Stimulated activated CD4-positive, alpha-beta T cell treated with anti-CD3 and anti-CD28 coated beads, Interleukin-2, amount 100 ng/mL, for 4 hours (primary cell): Measurements from ENCODE around the gene COPS8.

Experiments
- DNase-seq: peaks from one replicate; pipeline ENCODE4 v3.0.0-alpha.2; 2020; ENCODE audit warnings: low read depth

Gene COPS8

DNA sequence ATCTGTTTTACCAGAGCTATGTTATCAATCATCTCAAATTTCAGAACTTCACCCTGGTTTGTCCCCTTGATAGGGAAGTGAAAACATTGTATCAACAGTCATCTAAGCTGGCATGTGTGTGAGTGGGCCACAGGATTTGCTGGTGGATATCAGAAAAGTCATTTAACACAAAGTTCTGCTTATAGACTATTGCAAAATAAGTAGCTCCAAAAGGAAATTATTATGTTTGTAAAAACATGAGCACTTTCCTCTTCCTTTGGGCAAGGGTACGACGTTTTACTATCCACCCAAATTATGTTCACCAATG is 20.7 kb upstream of the COPS8 start:
- DNase-seq, result no peak

DNA sequence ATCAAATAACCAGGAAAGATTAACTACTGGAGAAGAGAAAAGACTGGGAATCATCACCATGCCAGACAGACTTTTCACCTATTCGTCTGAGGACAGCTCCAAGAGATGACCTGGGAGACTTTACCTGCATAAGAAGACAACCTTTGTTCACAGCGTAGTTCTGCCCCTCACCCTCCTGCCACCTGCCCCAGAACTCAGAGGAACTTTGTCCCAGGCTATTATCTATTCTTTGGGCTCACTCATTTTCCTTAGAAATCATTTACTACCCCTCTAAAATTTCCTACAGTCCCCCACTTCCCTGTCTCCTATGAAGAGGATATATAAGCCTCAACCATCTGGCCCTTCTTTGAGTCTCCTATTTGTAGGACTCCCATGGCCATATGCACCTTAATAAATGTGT is 19.3 kb upstream of the COPS8 start:
- DNase-seq, result no peak

DNA sequence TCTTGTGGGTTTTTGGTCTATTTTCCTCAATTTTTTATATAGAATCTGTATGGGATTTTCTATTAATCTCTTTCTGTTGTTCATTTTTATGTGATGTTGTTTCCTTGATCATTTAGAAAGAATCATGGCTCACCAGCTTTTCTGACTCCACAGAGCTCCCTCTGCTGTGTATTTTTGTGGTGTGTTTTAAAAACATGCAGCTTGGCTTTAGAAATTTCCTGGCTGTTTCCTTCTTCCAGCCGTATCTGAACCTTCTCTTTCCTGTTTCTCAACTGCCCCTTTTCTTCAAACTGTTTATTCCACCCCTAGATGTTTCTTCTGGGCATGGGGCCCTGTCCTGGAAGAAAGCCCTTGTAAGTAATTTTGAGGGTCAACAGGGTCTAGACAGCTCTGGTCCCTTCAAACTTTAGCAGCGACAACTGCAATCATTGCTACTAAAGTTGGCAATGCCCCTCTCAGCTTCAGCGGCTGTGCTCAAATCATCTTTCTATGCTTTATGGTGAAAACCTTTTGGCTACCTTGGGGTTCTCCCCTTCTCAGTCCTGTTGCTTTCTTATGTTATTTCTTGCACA is 17.6 kb upstream of the COPS8 start:
- DNase-seq, result no peak

DNA sequence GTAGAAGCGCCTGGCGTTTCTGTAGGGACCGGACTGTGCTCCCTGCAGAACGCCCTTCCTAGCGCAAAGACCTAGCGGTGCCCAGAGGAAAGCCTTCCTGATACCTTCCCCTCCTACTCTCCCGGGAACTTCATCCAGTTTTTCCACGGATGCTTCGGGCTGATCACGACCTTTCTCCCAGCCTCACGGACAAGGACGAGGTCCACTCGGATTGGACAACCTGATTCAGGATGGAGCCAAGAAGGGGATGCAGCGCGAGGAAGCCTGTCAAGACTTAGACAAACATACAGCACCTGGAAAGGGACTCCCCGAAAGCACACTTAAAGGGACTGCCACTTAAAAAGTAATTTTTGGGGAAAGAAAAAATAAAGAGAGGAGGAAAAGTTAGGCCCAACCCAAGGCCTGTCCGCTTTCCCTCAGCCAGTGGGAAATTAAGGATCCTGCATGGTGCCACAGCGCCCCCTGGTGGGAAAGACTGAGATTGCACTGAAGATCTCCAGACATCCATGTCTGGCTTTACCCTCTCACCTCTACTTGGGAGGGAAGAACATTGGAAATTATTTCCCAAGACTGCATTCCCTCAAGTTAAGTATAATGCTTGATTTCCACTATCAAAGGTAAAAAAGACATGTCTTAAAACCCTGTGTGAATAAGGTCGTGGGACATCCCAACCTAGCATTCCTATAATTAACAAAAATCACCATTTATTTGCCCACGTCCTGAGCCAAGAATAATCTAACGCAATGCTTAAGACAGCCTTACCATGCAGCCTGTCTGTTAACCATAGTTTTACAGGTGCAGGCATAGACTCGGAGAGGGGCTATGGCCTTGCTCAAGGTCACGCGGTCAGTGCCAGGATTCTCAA is 13.4 kb upstream of the COPS8 start:
- peak; percentile 49 for DNase-seq

DNA sequence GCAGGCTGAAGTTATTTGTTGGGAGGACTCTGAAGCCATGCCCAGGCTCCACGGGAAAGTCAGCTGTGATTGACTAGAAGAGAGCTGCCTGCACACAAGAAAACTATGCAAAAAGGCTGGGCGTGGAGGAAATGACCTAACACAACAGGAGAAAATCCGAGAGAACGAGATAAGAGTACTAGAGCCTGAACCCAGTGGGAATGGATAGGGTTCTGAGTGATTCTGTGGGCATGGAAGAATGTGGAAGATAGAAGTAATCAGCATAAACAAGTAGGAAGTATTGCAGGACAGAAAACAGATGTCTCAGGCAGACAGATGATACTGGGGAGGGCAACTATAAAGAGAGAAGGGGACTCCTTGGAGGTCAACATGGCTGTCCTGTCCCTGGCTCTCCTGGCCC is 12.1 kb upstream of the COPS8 start:
- no peak for DNase-seq

DNA sequence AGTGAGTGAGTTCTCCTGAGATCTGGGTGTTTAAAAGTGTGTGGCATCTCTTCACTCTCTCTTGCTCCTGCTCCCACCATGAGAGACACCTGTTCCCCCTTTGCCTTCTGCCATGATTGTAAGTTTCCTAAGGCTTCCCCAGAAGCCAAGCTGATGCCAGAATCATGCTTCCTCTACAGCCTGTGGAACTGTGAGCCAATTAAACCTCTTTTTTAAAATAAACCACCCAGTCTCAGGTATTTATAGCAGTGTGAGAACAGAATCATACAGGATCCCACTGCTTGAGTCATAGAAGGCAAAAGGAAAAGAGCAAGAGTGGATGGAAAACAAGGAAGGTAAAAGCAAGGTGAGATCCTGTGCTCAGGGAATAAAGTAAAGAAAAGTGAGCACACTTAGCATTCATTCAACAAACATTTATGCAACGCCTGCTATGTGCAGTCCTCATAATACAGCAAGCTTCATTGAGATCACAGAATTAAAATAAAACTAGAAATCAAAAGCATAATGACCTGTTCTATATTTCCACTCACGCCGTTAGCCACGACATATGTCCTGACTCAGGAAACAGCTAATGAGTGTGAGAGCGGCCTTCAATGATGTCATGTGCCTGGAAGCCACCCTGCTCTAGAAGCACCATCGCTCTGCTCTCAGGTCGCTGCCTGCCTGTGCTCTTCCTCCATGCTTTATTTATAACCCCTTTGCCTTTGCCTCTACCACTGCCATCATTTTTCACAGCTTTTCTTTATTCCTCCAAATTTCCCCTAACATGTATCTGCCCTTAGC is 11.3 kb upstream of the COPS8 start:
- no peak for DNase-seq

DNA sequence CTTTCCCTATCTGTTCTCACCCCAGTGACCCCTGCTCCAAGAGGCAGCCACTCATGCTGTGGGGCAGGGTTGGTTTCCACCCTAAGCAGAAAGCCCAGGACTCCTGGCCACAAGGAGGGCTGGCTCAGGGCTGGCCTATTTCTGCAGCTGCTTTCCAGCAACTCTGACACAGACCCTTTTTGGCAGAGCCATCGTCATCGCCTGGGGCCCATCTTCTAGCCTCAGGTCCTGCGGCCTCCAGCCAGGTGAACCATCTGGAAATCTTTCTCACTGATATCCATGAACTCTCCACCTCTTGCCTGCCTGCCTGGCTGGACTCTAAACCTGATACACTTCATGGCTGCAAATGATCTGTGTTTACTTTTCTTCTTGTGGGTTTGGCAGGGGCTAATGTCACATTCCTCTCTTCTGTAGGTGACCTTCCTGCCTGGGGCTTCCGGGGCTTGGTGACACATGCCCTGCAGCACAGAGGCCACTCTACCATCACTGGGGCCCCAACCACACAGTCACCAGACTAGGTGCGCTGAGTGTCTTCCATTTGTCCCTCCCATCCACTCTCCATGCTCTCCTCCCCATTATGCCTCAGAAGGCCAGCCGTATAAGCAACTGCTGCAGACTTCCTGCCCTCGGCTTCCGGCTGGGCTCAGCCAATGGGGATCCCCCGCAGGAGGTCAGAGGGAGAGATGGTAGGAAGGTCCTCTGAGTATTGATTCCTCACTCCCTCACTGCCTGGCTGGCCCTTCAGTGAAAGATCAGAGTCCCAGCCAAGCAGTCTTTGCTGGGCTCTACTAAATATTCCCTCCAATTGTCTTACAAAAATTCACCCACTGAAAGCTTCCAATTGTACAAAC is 9.7 kb upstream of the COPS8 start:
- no peak for DNase-seq

DNA sequence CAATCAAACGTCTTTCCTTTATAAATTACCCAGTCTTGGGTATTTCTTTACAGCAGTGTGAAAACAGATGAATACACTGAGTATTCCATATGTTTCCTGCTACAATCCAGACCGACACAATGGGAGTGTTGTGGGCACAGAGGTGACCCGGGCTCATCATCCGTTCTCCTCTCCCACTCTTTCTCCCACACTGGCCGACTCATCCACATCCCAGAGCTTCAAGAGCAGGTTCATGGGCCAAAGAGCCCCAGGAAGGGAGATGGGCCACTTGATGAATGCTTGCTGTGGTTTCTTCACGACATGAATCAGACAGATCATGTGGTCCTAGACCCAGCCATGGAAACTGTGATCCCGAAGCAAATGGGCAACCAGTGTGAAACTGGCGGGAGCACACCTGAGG is 4.1 kb upstream of the COPS8 start:
- DNase-seq, result no peak

DNA sequence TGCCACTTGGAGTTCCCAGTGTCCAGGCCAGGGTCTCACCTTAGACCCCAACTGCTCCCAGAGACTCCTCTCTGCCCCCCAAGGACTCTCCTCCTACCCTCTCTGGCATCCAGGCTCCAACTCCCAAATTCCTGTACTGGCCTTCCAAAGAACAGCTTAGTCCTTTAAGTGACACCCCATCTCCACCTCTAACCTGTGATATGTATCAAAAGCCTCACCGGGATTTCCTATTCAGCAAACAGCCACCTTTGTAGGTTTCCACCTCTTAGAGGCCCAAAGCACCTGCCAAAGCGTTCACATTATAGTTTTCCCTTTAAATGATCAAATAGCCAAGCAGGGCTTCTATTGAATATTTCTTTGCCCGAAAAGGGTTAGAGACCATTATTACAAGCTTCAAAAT is 2.7 kb upstream of the COPS8 start:
- DNase-seq, result no peak

DNA sequence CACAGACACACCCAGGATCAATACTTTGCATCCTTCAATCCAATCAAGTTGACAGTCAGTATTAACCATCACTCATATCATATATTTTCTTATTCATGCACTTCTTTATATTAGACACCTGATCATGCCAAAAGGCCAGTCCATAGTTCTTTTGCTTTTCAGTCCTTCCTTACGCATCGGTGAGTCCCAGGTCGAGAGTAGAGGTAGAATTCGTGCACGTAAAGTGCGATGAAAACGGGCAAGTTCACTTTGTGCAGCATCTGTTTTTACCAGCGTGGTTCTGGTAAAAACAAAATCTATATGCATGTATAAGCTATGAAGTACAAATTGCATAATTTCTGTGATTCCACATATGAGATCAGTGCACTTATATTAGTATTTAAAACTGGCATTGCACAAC is 1.2 kb upstream of the COPS8 start:
- DNase-seq, result no peak

DNA sequence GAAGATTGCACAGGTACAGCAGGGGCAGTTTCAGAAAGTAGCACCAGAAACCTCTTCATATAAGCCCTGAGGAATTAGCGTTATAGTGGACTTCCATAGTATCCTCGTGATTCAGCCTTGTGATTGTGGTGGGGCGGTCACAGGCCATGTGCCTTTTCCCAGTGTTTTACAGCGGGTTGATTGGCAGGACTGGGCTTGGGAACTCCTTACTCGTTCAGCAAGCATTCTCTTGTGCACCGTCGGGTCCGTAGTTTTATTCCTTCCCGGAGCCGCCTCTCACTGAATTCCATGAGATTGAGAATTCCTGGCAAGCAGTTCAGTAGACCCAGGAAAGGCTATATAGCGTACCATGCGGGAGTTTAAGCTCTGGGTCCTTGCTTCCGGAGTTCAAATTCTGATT is 5.2 kb downstream of the COPS8 start:
- no peak for DNase-seq

DNA sequence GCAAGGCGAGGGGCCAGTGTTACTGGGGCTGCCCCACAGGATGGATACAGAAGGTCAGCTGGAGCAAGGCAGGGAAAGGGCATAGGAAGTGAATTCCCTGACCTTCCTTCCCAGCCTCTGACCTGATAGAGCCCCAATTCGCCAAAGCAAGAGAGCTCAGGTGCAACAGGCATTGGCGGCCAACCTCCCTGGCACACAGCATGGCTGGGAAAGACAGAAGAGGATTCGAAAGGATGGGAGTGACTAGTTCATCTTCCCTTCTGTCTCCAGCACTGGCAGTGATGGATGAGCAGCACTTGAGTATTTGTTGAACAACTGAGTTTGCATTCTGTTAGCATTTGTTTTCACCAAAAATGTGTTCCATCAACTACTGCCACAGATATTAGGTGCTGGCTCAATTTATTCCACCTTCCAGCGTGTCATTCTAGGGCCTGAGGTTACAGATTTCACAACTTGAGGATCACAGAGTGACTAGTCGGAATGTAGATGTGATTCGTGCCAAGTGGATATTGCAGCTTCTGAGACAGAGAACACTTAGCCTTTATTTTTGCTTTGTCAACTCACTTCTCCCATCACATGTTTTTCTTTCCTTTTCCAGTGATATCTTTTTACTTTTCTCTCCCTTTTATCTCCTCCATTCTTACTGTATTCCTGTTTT is 6.2 kb downstream of the COPS8 start:
- no peak for DNase-seq

DNA sequence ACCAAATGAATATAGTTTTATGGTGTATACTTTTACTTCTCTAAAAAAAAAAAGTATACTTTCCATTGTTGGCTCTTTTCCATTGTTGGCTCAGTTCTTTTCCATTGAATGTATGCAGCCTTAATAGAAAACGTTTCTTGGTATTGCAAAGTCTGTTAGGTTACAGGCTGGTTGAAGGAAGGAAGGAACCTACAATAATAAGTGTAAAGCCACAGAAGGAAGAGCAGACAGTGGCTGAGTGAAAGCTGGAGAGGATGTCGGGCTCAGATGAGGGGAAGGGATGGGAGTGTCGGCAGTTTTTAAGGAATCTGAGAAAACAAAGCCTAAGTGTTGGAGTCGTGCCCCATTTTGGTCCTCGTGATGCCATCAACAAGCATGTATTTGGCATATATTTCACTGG is 6.8 kb downstream of the COPS8 start:
- DNase-seq, result no peak

DNA sequence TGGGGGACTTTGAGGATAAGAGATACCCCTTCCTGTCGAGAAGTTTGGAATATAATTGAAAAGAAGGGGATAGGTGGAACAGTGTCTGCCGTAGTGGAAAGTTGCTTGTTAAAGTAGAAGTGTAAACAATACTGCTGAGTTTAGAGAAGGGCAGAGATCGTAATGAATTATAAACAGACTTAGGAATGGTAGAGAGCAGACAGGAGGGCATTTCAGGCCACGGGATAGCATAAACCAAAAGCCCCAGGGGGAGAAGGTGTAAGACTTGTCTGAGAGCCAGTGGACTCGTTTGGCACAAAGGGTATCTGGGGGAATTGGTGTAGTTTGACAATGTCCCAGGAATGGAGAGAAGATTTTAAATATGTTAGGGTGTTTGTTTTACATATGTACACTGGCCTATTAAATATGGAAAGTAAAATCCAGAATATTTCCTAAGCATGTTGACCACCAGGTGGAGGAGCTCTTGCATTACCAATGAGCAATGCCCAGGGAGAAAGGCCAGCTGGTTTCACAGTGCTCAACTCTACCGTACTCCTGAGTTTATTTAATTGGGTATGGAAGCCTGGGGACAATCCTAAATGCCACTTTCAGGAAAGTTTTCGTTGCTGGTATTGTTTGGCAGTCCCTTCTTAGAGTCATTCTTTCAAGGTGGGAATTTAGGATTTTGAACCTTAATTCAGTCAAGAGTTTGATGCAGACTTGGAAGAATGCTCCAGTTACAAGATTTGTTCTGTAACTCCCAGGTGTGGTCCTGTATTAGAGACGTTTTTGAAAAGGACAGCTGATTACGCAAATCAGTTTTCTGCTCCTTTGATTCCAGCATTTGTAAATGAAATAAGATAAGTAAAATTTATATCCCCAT is 7.5 kb downstream of the COPS8 start:
- DNase-seq, result no peak

DNA sequence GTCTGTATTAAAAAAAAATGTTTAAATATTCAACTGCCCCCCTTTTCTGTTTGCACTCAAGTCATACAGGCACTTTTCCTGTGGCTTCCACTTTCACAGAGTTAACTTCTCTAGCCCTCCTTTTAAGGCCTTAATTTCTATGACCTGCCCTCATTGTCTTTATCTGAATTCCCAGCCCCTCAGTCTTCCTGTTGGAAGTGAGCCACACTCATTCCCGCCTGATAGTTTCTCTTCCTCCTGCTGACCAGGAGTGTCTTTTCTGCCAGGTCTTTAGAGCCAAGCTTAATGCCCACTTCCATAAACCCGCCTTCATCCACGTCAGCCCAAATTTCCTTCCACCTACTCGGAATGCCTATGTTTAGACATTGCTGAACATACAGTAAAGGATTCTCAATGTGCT is 10.5 kb downstream of the COPS8 start:
- DNase-seq, result no peak

DNA sequence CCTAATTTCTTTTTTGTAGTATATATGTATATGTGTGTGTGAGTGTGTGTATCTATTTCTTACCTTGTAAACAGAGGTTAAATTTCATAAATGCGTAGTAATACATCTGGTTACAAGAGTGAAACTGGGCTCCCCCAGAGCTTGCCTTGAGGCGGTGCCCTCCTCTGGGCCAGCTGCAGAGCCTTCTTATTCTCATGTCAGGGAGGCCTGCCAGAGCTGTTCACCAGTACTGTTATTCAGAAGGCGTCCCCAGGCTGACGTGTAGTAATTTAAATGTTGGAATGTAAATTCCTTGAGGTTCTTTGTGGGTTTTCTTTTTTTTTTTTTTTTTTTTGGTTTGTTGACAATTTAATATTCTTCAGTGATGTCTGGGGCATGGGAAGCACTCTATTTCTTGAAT is 11.2 kb downstream of the COPS8 start:
- no peak for DNase-seq

DNA sequence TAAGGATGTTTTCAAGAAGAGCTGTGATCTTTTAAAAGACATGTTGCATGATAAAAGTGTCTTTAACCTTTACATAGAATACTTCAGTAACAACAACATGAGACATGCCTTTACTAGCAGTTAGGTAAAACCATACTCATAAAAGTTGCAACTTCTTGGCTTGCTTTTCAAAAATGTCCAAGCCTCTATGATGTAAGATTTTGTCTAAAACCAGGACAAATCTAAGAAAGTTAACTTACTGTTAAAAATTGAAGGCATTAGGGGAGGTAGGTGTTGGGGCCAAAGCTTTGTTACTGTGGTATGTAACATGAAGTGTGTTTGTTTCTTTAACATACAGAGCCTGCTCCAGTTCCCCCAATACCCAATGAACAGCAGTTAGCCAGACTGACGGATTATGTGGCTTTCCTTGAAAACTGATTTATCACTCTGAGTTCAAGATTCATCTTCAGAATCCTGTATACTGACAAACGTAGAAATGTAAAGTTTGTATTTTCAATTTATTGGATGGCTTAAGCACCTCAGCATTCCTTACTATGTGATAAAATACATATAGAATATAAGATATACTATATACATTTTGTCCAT is 11.7 kb downstream of the COPS8 start:
- DNase-seq, result no peak

DNA sequence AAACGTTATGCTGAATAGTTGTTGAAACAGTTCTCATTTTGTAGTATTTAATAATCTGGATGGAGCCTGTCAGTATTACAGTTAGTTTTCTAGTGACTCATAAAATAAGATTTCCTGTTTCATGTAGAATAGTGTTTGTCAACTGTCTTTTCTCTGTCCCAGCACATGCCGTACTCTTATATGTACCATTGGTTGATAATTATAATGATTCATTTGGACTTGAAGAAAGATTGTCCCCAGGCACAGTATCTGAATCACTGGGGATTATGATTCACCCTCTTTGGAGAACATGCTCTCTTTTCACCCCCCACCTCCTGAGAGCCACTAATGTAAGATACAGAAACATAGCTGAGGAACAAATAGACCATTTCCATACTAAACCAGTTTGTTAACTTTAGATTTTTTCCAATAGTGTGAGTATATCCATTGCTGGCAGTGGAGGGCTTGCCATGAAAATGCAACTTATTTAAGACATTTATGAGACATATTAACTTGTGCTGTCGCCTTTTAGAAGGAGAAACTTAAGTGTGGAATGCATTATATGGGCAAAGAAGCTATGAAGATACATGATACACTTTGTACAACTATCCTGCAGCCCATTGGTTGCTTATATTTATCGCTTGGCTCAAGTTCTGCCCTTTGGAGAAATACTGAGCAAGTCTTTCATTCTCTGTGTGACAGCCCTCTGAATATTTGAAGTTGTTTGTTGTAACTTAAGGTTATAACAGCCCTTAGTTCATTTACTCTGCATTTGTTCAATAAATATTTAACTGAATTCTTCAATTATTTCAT is 12.4 kb downstream of the COPS8 start:
- no peak for DNase-seq

DNA sequence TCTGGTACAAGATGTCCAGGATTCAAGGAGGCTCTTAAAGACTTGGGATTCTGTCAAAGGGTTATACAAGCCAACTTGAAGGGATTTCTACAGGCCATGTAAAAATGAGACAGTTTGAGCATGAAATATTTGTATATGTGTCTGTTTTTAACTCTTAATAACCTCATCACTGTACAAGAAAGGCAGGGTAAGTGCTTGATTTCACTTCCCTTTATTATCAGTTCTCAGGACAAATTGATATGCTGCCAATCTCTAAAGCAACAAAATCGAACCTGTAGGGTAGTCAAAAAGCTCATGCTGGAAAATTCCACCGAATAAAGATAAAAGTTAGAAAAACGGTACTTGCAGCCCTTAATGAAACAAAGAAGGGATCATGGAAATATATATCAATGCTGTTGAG is 14.1 kb downstream of the COPS8 start:
- no peak for DNase-seq
